B cell (primary cell): ENCODE measurements around the gene FAM222A.

Experiments
- EZH2 ChIP-seq: IDR thresholded peaks from 2 replicates; pipeline ENCODE4 v1.6.1; 2012; ENCODE audit warnings: borderline replicate concordance, low read depth, mild to moderate bottlenecking, moderate library complexity, low read length; ENCODE audit not compliant: insufficient read depth, poor library complexity, severe bottlenecking
- TF ChIP-seq, protein P1 (sequence below): fragments of 200-600 bp; IDR thresholded peaks from one replicate; pipeline ENCODE4 v1.8.0; 2022; ENCODE audit warnings: antibody characterized with exemption, mild to moderate bottlenecking

DNA sequence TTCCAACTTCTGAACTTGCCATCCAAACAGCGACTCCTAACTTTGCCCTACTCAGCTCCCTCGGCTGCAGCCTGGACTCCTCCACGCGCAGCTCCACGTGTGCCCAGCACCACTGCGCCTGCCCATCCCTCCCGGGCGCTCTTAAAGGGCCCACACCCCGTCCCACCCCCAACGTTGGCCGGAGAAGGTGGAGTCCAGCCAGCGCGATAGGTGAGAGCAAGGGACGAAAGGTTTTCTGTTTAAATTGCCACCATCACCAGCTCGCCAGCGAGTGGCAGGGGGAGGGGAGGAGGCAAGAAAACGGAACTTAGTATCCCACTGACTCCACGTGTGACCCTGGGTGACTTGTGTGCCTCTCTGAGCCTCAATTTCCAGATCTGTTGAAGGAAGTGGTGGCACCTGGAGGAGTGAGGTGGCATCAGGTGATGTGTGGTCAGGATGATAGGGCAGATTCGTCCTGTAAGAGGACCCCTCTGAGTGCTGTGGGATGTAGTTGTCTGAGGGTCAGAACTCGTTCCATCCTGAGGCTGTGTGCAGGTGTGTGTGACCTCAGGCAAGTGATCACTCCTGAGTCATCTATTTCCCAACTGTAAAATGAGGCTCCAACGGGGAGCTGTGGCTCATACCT, 59.9 kb downstream of the FAM222A start:
- TF ChIP-seq, protein P1, sequence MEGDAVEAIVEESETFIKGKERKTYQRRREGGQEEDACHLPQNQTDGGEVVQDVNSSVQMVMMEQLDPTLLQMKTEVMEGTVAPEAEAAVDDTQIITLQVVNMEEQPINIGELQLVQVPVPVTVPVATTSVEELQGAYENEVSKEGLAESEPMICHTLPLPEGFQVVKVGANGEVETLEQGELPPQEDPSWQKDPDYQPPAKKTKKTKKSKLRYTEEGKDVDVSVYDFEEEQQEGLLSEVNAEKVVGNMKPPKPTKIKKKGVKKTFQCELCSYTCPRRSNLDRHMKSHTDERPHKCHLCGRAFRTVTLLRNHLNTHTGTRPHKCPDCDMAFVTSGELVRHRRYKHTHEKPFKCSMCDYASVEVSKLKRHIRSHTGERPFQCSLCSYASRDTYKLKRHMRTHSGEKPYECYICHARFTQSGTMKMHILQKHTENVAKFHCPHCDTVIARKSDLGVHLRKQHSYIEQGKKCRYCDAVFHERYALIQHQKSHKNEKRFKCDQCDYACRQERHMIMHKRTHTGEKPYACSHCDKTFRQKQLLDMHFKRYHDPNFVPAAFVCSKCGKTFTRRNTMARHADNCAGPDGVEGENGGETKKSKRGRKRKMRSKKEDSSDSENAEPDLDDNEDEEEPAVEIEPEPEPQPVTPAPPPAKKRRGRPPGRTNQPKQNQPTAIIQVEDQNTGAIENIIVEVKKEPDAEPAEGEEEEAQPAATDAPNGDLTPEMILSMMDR, result no peak
- no peak for TF ChIP-seq EZH2
